Measurements from ENCODE around the gene ZNF311.

The ZNF311 gene

GRCh38 chr6:28981833-28982475 is 23.2 kb downstream of the ZNF311 start:
- peak; percentile 72 for DNase-seq (ENCODE audit: low spot score)
- no peak for TF ChIP-seq CTCF (IDR thresholded peaks at IDR 0.05; ENCODE audit: extremely low read depth, missing control alignments)

GRCh38 chr6:28981431-28981832 is 23.7 kb downstream of the ZNF311 start:
- no peak for DNase-seq (ENCODE audit: low spot score)
- TF ChIP-seq CTCF (IDR thresholded peaks at IDR 0.05; ENCODE audit: extremely low read depth, missing control alignments), result no peak

- DNase-seq (ENCODE audit: low spot score), result peak; percentile 74
- no peak for TF ChIP-seq CTCF (IDR thresholded peaks at IDR 0.05; ENCODE audit: extremely low read depth, missing control alignments)
These were observed 24.2 kb downstream of the ZNF311 start for GRCh38 chr6:28980852-28981430.

- DNase-seq (ENCODE audit: low spot score), result no peak
- no peak for TF ChIP-seq CTCF (IDR thresholded peaks at IDR 0.05; ENCODE audit: extremely low read depth, missing control alignments)
These were observed 24.8 kb downstream of the ZNF311 start for GRCh38 chr6:28980137-28980851.

- TF ChIP-seq CTCF (IDR thresholded peaks at IDR 0.05; ENCODE audit: extremely low read depth, missing control alignments), result no peak
- no peak for DNase-seq (ENCODE audit: low spot score)
These were observed 25.4 kb downstream of the ZNF311 start for GRCh38 chr6:28979679-28980078.

- no peak for TF ChIP-seq CTCF (IDR thresholded peaks at IDR 0.05; ENCODE audit: extremely low read depth, missing control alignments)
- DNase-seq (ENCODE audit: low spot score), result peak; percentile 45
These were observed 26.1 kb downstream of the ZNF311 start for GRCh38 chr6:28978959-28979561.

GRCh38 chr6:28978133-28978491 is 27.0 kb downstream of the ZNF311 start:
- no peak for DNase-seq (ENCODE audit: low spot score)
- TF ChIP-seq CTCF (IDR thresholded peaks at IDR 0.05; ENCODE audit: extremely low read depth, missing control alignments), result no peak

Measured in GM20000 (cell line).